Renal cortical epithelial cell (primary cell): Measurements from ENCODE around the gene UTP11. TPM values are rescaled to one million over a fixed set of nuclear protein-coding genes. Genes with fewer than 3 reads are reported as not detected.

Experiments
- DNase-seq: peaks from one replicate; pipeline ENCODE4 v3.0.0-alpha.2; 2011; ENCODE audit warnings: low read depth
- total RNA-seq: library from RNA; depleted of rRNA; stranded (reverse); fragments of >200 nt; gene quantifications from 2 replicates; pipeline ENCODE4 v1.2.3, GENCODE V29; 2014

UTP11 gene
- total RNA-seq, 1 donor from 2014 or later, result 34.8 TPM

DNA sequence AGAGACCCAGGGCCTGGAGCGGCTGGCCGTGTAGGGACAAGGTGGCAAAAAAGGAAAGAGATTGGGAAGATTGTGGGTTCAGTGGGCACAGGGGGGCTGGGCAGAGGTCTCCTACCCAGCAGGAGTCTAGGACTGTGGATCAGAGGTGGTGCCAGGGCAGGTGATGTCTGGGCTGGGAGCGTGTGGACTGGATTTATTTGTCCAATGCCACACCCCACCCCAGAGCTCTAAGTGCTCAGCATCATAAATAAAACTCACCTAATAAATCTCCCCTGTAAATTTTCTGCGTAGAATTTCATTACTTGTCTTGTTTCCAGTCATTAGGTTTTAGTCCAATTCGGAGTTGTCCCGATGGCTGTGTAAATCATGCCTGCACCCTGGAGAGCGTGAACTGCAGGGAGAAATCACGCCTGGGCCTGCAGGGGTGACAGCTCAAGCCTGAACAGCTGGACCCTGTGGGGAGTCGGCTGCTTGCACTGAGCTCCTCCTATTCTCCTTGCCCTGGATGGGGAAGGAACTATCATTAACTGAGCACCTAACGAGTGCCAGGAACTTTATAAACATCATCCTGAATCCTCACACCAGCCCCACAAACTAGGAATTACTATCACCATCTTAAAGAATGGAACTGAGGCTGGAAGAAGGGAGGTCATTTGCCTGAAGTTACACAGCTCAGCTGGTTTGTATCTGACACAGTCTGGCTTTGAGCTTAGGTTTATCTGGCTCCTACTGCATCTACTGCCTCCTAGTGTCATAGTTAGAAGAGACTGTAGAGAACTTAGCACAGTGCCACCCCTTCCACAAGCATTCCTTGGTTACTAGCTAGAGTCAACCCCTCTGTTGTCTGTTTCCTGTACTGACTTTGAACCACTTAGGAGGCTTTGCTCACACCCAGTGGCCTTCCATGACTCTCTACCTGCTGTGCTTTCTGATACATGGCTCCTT, 59.0 kb downstream of the UTP11 start:
- DNase-seq, result peak; percentile 58

DNA sequence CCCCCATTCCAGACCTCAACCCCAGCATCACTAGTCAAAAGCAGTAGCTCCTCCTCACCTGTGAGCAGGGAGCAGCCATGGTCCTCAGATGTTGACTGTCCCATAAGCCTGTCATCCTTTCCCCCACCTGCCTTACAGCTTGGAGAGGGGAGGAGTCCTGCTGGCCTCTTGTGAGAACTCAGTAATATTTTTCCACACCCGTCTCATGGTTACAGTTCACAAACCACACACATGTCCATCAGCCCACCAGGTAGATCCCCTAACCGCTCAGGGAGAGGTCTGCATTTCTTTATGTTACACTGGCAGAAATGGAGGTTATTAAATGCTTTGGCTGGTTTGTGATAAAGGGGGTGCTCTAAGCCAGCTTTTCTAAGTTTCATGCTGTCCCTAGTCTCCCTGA, 60.3 kb downstream of the UTP11 start:
- no peak for DNase-seq

DNA sequence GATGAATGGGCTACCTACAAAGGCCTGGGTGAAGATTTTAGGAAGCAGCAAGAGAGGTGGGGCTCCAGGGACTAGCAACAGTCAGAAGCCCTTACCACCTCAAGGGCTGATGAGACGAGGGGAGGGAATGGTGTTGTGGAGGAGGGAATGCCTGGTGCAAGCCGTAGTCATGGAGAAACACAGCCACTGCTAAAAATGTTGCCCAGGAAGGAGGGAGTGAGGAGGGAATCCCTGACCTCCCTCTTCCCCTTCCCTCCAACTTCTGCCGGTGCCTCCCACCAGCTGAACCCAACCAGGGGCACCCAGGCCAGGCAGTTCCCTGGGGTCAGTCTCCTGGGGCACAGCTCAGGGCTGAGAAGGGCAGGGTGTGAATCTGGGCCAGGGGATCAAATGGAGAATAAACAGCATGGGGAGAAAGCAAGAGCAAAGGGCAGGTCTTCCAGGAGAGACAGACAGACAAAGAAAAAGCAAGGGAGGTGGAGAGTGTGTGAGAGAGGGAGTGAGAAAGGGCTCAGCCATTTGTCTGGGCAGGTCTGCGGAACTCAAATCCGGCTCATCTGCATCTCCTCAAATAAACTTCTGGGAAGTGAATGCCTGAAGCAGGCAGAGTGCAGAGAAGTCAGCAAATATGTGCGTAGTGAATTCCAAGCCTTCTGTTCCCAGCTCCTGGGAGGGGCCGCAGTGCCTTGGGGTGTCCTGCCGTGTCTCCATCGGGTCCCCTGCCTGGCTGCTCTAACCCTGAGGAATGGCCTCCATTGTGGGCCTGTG, 61.2 kb downstream of the UTP11 start:
- no peak for DNase-seq

DNA sequence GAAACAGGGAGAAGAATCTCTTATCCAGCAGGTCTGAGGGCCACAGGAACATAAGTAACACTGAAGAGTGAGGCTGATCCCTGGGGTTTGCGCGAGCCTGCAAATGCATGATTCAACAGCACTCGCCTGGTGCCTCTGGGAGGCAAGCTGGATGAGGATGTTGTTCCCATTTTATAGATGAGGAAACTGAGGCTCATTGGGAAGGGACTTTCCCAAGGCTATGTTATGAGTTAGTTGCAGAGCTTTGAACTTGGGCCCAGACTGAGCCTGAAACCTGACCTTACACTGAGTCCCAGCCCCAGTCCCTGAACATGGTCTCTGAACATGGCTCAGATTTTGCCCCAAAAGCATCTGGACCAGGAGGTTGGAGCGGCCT, 61.8 kb downstream of the UTP11 start:
- DNase-seq, result no peak

Other genes starting within 250 kb of the UTP11 start
- gene EPHA10, start 247.6 kb upstream of the UTP11 start, total RNA-seq, result 0.05 and 1.0 TPM in 2 replicates
- 2.1 and 4.3 TPM in 2 replicates for gene MANEAL, start 218.9 kb upstream of the UTP11 start, total RNA-seq
- 29.6 and 51.9 TPM in 2 replicates for gene C1orf122, start 204.9 kb upstream of the UTP11 start, total RNA-seq
- gene YRDC, start 204.5 kb upstream of the UTP11 start, total RNA-seq, result 12.2 and 31.3 TPM in 2 replicates
- 2.6 and 9.1 TPM in 2 replicates for gene MTF1, start 153.1 kb upstream of the UTP11 start, total RNA-seq
- 20.0 and 28.9 TPM in 2 replicates for gene INPP5B, start 65.7 kb upstream of the UTP11 start, total RNA-seq
- gene SF3A3, start 22.7 kb upstream of the UTP11 start, total RNA-seq, result 82.5 and 98.4 TPM in 2 replicates
- gene FHL3, start 7.2 kb upstream of the UTP11 start, total RNA-seq, result 3.0 and 22.3 TPM in 2 replicates
- 0.05 TPM in 1 of 2 replicates, not detected in the other for gene POU3F1, start 34.1 kb downstream of the UTP11 start, total RNA-seq